ENCODE measurements around the gene PDGFD.

The PDGFD gene

GRCh38 chr11:103894034-103894433, 269.9 kb downstream of the PDGFD start:
- TF ChIP-seq TEAD4 (IDR thresholded peaks at IDR 0.05) = no peak
- TF ChIP-seq TAF1 (IDR thresholded peaks at IDR 0.05; ENCODE audit: low read depth) = no peak
- no peak for TF ChIP-seq FOXM1 (IDR thresholded peaks at IDR 0.05; ENCODE audit: borderline replicate concordance, low read depth)

- no peak for TF ChIP-seq TAF1 (IDR thresholded peaks at IDR 0.05; ENCODE audit: low read depth)
- no peak for TF ChIP-seq NFIC (IDR thresholded peaks at IDR 0.05)
- TF ChIP-seq FOXM1 (IDR thresholded peaks at IDR 0.05; ENCODE audit: borderline replicate concordance, low read depth) = no peak
- TF ChIP-seq YY1 (IDR thresholded peaks at IDR 0.05; ENCODE audit: low read depth) = no peak
- no peak for TF ChIP-seq USF1 (IDR thresholded peaks at IDR 0.05)
- TF ChIP-seq RAD21 (IDR thresholded peaks at IDR 0.05; ENCODE audit: low read depth) = no peak
- no peak for TF ChIP-seq CEBPB (IDR thresholded peaks at IDR 0.05)
- no peak for TF ChIP-seq EGR1 (IDR thresholded peaks at IDR 0.05)
- TF ChIP-seq TEAD4 (IDR thresholded peaks at IDR 0.05) = no peak
- no peak for TF ChIP-seq ZBTB7A (IDR thresholded peaks at IDR 0.05; ENCODE audit: low read depth)
- no peak for TF ChIP-seq TCF12 (IDR thresholded peaks at IDR 0.05; ENCODE audit: low read depth)
- TF ChIP-seq EP300 (IDR thresholded peaks at IDR 0.05; ENCODE audit: borderline replicate concordance) = no peak
- no peak for TF ChIP-seq CREB1 (IDR thresholded peaks at IDR 0.05; ENCODE audit: low read depth)
- no peak for TF ChIP-seq REST (IDR thresholded peaks at IDR 0.05; ENCODE audit: low read depth)
- no peak for TF ChIP-seq MAX (IDR thresholded peaks at IDR 0.05)
Measured at GRCh38 chr11:103893371-103893770, 270.6 kb downstream of the PDGFD start.

- no peak for TF ChIP-seq TEAD4 (IDR thresholded peaks at IDR 0.05)
Measured at GRCh38 chr11:103892603-103893002, 271.3 kb downstream of the PDGFD start.

- no peak for TF ChIP-seq TCF12 (IDR thresholded peaks at IDR 0.05; ENCODE audit: low read depth)
- no peak for TF ChIP-seq RAD21 (IDR thresholded peaks at IDR 0.05; ENCODE audit: low read depth)
- TF ChIP-seq TEAD4 (IDR thresholded peaks at IDR 0.05) = no peak
- TF ChIP-seq FOXM1 (IDR thresholded peaks at IDR 0.05; ENCODE audit: borderline replicate concordance, low read depth) = no peak
- TF ChIP-seq EGR1 (IDR thresholded peaks at IDR 0.05) = no peak
- no peak for TF ChIP-seq MAX (IDR thresholded peaks at IDR 0.05)
- no peak for TF ChIP-seq NFIC (IDR thresholded peaks at IDR 0.05)
- no peak for TF ChIP-seq CEBPB (IDR thresholded peaks at IDR 0.05)
- no peak for TF ChIP-seq EP300 (IDR thresholded peaks at IDR 0.05; ENCODE audit: borderline replicate concordance)
- TF ChIP-seq ZBTB7A (IDR thresholded peaks at IDR 0.05; ENCODE audit: low read depth) = no peak
- TF ChIP-seq USF1 (IDR thresholded peaks at IDR 0.05) = no peak
- no peak for TF ChIP-seq REST (IDR thresholded peaks at IDR 0.05; ENCODE audit: low read depth)
- no peak for TF ChIP-seq YY1 (IDR thresholded peaks at IDR 0.05; ENCODE audit: low read depth)
- no peak for TF ChIP-seq TAF1 (IDR thresholded peaks at IDR 0.05; ENCODE audit: low read depth)
- TF ChIP-seq CREB1 (IDR thresholded peaks at IDR 0.05; ENCODE audit: low read depth) = no peak
Measured at GRCh38 chr11:103890654-103891053, 273.3 kb downstream of the PDGFD start.

GRCh38 chr11:103889679-103890078, 274.3 kb downstream of the PDGFD start:
- TF ChIP-seq TAF1 (IDR thresholded peaks at IDR 0.05; ENCODE audit: low read depth) = no peak
- peak; percentile 62; the same call in 1 of the 2 replicates for TF ChIP-seq REST (IDR thresholded peaks at IDR 0.05; ENCODE audit: low read depth)

All from Ishikawa (cell line).